ENCODE data around the gene EFNA5.

- TF ChIP-seq, protein P1, sequence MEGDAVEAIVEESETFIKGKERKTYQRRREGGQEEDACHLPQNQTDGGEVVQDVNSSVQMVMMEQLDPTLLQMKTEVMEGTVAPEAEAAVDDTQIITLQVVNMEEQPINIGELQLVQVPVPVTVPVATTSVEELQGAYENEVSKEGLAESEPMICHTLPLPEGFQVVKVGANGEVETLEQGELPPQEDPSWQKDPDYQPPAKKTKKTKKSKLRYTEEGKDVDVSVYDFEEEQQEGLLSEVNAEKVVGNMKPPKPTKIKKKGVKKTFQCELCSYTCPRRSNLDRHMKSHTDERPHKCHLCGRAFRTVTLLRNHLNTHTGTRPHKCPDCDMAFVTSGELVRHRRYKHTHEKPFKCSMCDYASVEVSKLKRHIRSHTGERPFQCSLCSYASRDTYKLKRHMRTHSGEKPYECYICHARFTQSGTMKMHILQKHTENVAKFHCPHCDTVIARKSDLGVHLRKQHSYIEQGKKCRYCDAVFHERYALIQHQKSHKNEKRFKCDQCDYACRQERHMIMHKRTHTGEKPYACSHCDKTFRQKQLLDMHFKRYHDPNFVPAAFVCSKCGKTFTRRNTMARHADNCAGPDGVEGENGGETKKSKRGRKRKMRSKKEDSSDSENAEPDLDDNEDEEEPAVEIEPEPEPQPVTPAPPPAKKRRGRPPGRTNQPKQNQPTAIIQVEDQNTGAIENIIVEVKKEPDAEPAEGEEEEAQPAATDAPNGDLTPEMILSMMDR (optimal IDR thresholded peaks at IDR 0.05 in 1 of 3, IDR thresholded peaks at IDR 0.05 in 1 of 3, conservative IDR thresholded peaks at IDR 0.05 in 1 of 3; ENCODE audit: extremely low read depth in 1 of 3, insufficient read depth in 2 of 3, low read length in 3 of 3), result no peak
- no peak for TF ChIP-seq EZH2 (IDR thresholded peaks at IDR 0.05; ENCODE audit: low read length)
Observed at GRCh38 chr5:107402434-107403227, 268.1 kb downstream of the EFNA5 start.

All from keratinocyte (primary cell).